NB4 (cell line): ENCODE measurements around the gene CREBBP.

ENCODE experiments used
- MYC ChIP-seq: IDR thresholded peaks from 2 replicates; pipeline ENCODE4 v1.6.1; 2011; ENCODE audit warnings: low read depth, low read length
- TF ChIP-seq, protein P1 (sequence below): IDR thresholded peaks from one replicate; pipeline ENCODE4 v1.5.1; 2012; ENCODE audit warnings: low read depth, low read length

DNA sequence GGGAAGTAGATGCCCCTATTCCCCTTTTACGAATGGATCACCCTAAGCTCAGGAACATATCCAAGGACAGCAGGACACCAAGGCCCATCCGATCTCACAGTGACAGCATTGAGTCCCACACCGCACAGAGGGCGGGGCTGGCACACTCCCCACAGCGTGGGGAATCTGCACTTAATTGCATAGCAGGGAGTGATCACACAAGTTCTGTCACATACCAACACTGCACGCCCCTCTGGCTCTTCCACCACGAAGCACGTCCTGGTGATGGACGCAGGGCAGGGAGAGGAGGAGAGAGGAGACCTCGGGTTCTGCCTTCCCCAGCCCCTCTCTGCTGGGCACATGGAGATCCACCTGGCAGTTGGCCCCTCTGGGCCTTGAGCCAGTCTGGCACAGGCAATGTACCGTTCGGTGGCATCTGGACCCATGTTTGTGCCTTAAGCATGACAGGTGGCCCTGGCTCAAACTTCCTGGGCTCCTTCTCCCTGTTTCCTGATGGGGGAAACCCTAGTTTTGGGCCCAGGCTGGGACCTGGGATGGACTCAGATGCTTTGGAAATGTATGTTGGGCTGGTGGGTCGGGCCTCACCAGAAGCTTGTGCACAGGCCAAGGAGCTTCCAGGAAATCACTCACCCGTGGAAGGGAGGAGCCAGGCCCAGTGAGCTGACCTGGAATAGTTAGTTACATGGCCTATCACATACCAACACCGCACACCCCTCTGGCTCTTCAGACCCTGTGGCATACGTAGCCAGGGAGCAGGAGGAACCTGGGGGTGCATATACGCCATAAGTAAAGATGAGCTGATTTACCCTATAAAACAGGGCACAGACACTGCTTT lies 35.1 kb upstream of the CREBBP start:
- TF ChIP-seq, protein P1, sequence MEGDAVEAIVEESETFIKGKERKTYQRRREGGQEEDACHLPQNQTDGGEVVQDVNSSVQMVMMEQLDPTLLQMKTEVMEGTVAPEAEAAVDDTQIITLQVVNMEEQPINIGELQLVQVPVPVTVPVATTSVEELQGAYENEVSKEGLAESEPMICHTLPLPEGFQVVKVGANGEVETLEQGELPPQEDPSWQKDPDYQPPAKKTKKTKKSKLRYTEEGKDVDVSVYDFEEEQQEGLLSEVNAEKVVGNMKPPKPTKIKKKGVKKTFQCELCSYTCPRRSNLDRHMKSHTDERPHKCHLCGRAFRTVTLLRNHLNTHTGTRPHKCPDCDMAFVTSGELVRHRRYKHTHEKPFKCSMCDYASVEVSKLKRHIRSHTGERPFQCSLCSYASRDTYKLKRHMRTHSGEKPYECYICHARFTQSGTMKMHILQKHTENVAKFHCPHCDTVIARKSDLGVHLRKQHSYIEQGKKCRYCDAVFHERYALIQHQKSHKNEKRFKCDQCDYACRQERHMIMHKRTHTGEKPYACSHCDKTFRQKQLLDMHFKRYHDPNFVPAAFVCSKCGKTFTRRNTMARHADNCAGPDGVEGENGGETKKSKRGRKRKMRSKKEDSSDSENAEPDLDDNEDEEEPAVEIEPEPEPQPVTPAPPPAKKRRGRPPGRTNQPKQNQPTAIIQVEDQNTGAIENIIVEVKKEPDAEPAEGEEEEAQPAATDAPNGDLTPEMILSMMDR, result no peak
- no peak for TF ChIP-seq MYC
